OCI-LY3 (cell line): ENCODE measurements around the gene AGBL5.

Source experiments
- H2AFZ ChIP-seq: fragments of 200-600, 300-600 bp; shearing (Covaris generic); 2 replicates; pipeline ENCODE4 v1.6.0; 2014; ENCODE audit warnings: antibody characterized with exemption, low read depth, low read length
- H3K27ac ChIP-seq: fragments of 200-600, 300-600 bp; sonication (generic); 2 replicates; pipeline ENCODE4 v1.5.1; 2014; ENCODE audit warnings: mild to moderate bottlenecking, low read length, moderate library complexity, mixed read lengths
- H3K27me3 ChIP-seq: fragments of 200-600, 300-600 bp; sonication (generic); 2 replicates; pipeline ENCODE4 v1.6.1; 2014; ENCODE audit warnings: low read depth, low read length, mixed read lengths
- H3K36me3 ChIP-seq: fragments of 200-600, 300-600 bp; sonication (generic); replicated peaks from 2 replicates; pipeline ENCODE3; 2014; ENCODE audit warnings: low read depth, low read length, mixed read lengths
- H3K4me1 ChIP-seq: fragments of 300-600, 200-600 bp; sonication (generic); 2 replicates; pipeline ENCODE4 v1.6.1; 2014; ENCODE audit warnings: low read length, mixed read lengths
- H3K4me2 ChIP-seq: fragments of 200-600, 300-600 bp; sonication (generic); 2 replicates; pipeline ENCODE4 v1.6.1; 2014; ENCODE audit warnings: low read length, mixed read lengths
- H3K4me3 ChIP-seq: fragments of 300-600, 200-600 bp; sonication (generic); 2 replicates; pipeline ENCODE4 v1.5.1; 2014; ENCODE audit warnings: antibody characterized with exemption, mild to moderate bottlenecking, low read length, moderate library complexity
- H3K79me2 ChIP-seq: fragments of 300-600, 200-600 bp; shearing (Covaris generic); 2 replicates; pipeline ENCODE4 v1.6.1; 2014; ENCODE audit warnings: mild to moderate bottlenecking, low read length, mixed read lengths
- H3K9ac ChIP-seq: fragments of 300-600, 200-600 bp; shearing (Covaris generic); 2 replicates; pipeline ENCODE4 v1.6.0; 2014; ENCODE audit warnings: mild to moderate bottlenecking, low read length, moderate library complexity
- H3K9me3 ChIP-seq: fragments of 200-600, 300-600 bp; shearing (Covaris generic); 2 replicates; pipeline ENCODE4 v1.6.1; 2014; ENCODE audit warnings: low read length, mixed read lengths; ENCODE audit not compliant: insufficient read depth
- H4K20me1 ChIP-seq: fragments of 200-600, 300-600 bp; sonication (generic); 2 replicates; pipeline ENCODE4 v1.6.1; 2016; ENCODE audit warnings: low read length, mixed read lengths; ENCODE audit not compliant: insufficient read depth
- CTCF ChIP-seq: fragments of 200-600, 300-600 bp; sonication (generic); IDR thresholded peaks from 2 replicates; pipeline ENCODE4 v1.5.1; 2014; ENCODE audit warnings: antibody characterized with exemption, low read length, low read depth
- EZH2phosphoT487 ChIP-seq: fragments of 200-600 bp; shearing (Covaris generic); IDR thresholded peaks from 2 replicates; pipeline ENCODE4 v1.6.1; 2018; ENCODE audit warnings: antibody characterized with exemption, mixed run types, low read depth

AGBL5 gene

GRCh38 chr2:27054721-27055120 is 3.3 kb downstream of the AGBL5 start:
- H3K4me2 ChIP-seq, result no peak overlapping the region
- H3K4me3 ChIP-seq, result no peak overlapping the region
- no peak overlapping the region for H3K27ac ChIP-seq
- no peaks in the 10 kb centered on the region for H3K9me3 ChIP-seq
- H4K20me1 ChIP-seq, result no peaks in the 10 kb centered on the region
- no peaks in the 10 kb centered on the region for H3K27me3 ChIP-seq
- H3K4me1 ChIP-seq, result peaks cover 8% of the 10 kb centered on the region; the same call in 1 of the 2 replicates
- no peak for TF ChIP-seq EZH2phosphoT487
- no peak for TF ChIP-seq CTCF
- peaks cover 24% of the 10 kb centered on the region for H3K36me3 ChIP-seq
- no peak overlapping the region for H3K9ac ChIP-seq
- H2AFZ ChIP-seq, result no peak overlapping the region
- H3K79me2 ChIP-seq, result no peaks in the 10 kb centered on the region

- Histone ChIP-seq H3K9me3 (no peaks in the 10 kb centered on the region), H3K36me3 (peaks cover 24% of the 10 kb centered on the region)
Measured at GRCh38 chr2:27057184-27057583, 5.7 kb downstream of the AGBL5 start.

GRCh38 chr2:27058210-27058609 is 6.7 kb downstream of the AGBL5 start:
- H3K4me3 ChIP-seq, result no peak overlapping the region
- no peak overlapping the region for H2AFZ ChIP-seq
- H3K27ac ChIP-seq, result no peak overlapping the region
- no peaks in the 10 kb centered on the region for H3K9me3 ChIP-seq
- H3K9ac ChIP-seq, result no peak overlapping the region
- H4K20me1 ChIP-seq, result no peaks in the 10 kb centered on the region
- H3K79me2 ChIP-seq, result no peaks in the 10 kb centered on the region
- H3K4me2 ChIP-seq, result no peak overlapping the region
- no peaks in the 10 kb centered on the region for H3K27me3 ChIP-seq
- peaks cover 31% of the 10 kb centered on the region for H3K36me3 ChIP-seq
- H3K4me1 ChIP-seq, result no peaks in the 10 kb centered on the region
- TF ChIP-seq EZH2phosphoT487, result no peak
- no peak for TF ChIP-seq CTCF

More at GRCh38 chr2:27057184-27057583, 5.7 kb downstream of the AGBL5 start:
- Histone ChIP-seq H3K4me1 (peaks cover 7% of the 10 kb centered on the region; the same call in 1 of the 2 replicates), H3K27ac (no peak overlapping the region), H4K20me1 (no peaks in the 10 kb centered on the region), H3K27me3 (no peaks in the 10 kb centered on the region), H2AFZ (no peak overlapping the region), H3K4me3 (no peak overlapping the region), H3K4me2 (no peak overlapping the region), H3K9ac (no peak overlapping the region), H3K79me2 (no peaks in the 10 kb centered on the region)
- TF ChIP-seq CTCF (no peak), EZH2phosphoT487 (no peak)

- no peaks in the 10 kb centered on the region for H3K79me2 ChIP-seq
- H3K9me3 ChIP-seq, result no peaks in the 10 kb centered on the region
- H4K20me1 ChIP-seq, result no peaks in the 10 kb centered on the region
- TF ChIP-seq CTCF (no peak), EZH2phosphoT487 (no peak)
- H3K27ac ChIP-seq, result no peak overlapping the region
- no peak overlapping the region for H2AFZ ChIP-seq
- no peak overlapping the region for H3K4me2 ChIP-seq
- no peak overlapping the region for H3K9ac ChIP-seq
- peaks cover 31% of the 10 kb centered on the region for H3K36me3 ChIP-seq
- no peaks in the 10 kb centered on the region for H3K4me1 ChIP-seq
- no peak overlapping the region for H3K4me3 ChIP-seq
- H3K27me3 ChIP-seq, result no peaks in the 10 kb centered on the region
Measured at GRCh38 chr2:27059141-27059820, 7.8 kb downstream of the AGBL5 start.
